Parathyroid adenoma (tissue), 2 donors: ENCODE data around the gene EAF1.

Source experiments
- H2AFZ ChIP-seq: fragments of 300-600 bp; sonication (generic); one replicate; pipeline ENCODE4 v1.7.0; 2017; ENCODE audit warnings: antibody characterized with exemption, mild to moderate bottlenecking
- H3K27ac ChIP-seq: fragments of 300-600 bp; sonication (generic); one replicate; pipeline ENCODE4 v1.7.0; 2017
- H3K27me3 ChIP-seq: fragments of 300-600 bp; sonication (generic); one replicate; pipeline ENCODE4 v1.7.0; 2017; ENCODE audit warnings: low read length; ENCODE audit not compliant: control insufficient read depth, insufficient read depth
- H3K36me3 ChIP-seq: fragments of 300-600 bp; sonication (generic); one replicate; pipeline ENCODE4 v1.7.0; 2017; ENCODE audit warnings: low read length; ENCODE audit not compliant: control insufficient read depth, insufficient read depth
- H3K4me1 ChIP-seq: fragments of 300-600 bp; sonication (generic); one replicate; pipeline ENCODE4 v1.7.0; 2017; ENCODE audit warnings: control low read depth
- H3K4me2 ChIP-seq: fragments of 300-600 bp; sonication (generic); one replicate; pipeline ENCODE4 v1.7.0; 2017; ENCODE audit warnings: low read length
- H3K4me3 ChIP-seq: fragments of 300-600 bp; sonication (generic); one replicate; pipeline ENCODE4 v1.7.0; 2017; ENCODE audit warnings: low read depth, low read length
- H3K79me2 ChIP-seq: fragments of 300-600 bp; sonication (generic); one replicate; pipeline ENCODE4 v1.7.0; 2017; ENCODE audit warnings: control low read depth
- H3K9ac ChIP-seq: fragments of 300-600 bp; sonication (generic); one replicate; pipeline ENCODE4 v1.7.0; 2017; ENCODE audit warnings: mild to moderate bottlenecking
- H3K9me3 ChIP-seq: fragments of 300-600 bp; sonication (generic); one replicate; pipeline ENCODE4 v1.7.0; 2017; ENCODE audit warnings: low read length; ENCODE audit not compliant: control insufficient read depth
- CTCF ChIP-seq: fragments of 300-600 bp; sonication (generic); IDR thresholded peaks from one replicate; pipeline ENCODE4 v1.7.0; 2017; ENCODE audit warnings: antibody characterized with exemption, mild to moderate bottlenecking
- donor health status: primary hyperparathyroidism.

Gene EAF1

DNA sequence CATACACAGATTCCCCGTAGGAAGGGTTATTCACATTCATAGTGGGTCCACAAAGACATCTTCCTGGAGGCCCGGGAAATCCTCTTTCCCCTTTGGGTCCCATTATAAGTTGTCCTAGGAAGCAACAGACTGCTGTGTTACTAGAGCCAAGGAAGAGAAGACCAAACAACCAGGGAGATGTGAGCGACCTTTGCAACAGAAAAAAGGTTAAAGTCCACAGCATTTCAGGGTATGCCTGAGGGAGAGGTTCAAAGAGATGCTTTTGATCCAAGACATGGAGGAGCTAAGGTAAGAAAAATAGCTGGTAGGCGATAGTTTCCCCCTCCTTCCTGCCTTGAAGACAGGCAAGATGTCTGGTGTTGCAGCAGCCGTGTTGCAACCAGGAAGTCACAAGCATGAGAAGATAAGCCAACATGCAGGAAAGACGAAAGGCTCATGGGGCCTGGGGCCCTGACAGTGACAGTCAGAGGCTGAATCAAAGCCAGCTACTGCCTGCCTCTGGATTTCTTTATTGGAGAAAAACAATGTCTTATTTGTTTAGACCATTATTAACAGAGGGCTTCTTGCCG lies 30.9 kb downstream of the EAF1 start:
- H3K27ac ChIP-seq, result no peak overlapping the region
- no peaks in the 10 kb centered on the region for H3K27me3 ChIP-seq
- no peak overlapping the region for H3K4me3 ChIP-seq
- H3K9ac ChIP-seq, result no peak overlapping the region
- H2AFZ ChIP-seq, result no peak overlapping the region
- H3K79me2 ChIP-seq, result no peaks in the 10 kb centered on the region
- H3K36me3 ChIP-seq, result no peaks in the 10 kb centered on the region
- no peaks in the 10 kb centered on the region for H3K4me1 ChIP-seq
- H3K4me2 ChIP-seq, result no peak overlapping the region
- no peak for TF ChIP-seq CTCF
- H3K9me3 ChIP-seq, result no peaks in the 10 kb centered on the region

- Histone ChIP-seq H3K4me2 (no peak overlapping the region), H3K27me3 (no peaks in the 10 kb centered on the region), H3K27ac (no peak overlapping the region), H3K79me2 (no peaks in the 10 kb centered on the region), H3K9me3 (no peaks in the 10 kb centered on the region), H3K4me3 (no peak overlapping the region), H3K4me1 (no peaks in the 10 kb centered on the region), H3K36me3 (no peaks in the 10 kb centered on the region), H3K9ac (no peak overlapping the region), H2AFZ (no peak overlapping the region)
- TF ChIP-seq CTCF, result no peak
Measured at GRCh38 chr3:15460891-15461531, 33.6 kb downstream of the EAF1 start.

GRCh38 chr3:15462451-15462850 lies 35.1 kb downstream of the EAF1 start:
- H3K79me2 ChIP-seq, result no peaks in the 10 kb centered on the region
- no peak for TF ChIP-seq CTCF
- no peak overlapping the region for H3K4me2 ChIP-seq
- no peak overlapping the region for H3K27ac ChIP-seq
- no peaks in the 10 kb centered on the region for H3K36me3 ChIP-seq
- H3K9me3 ChIP-seq, result no peaks in the 10 kb centered on the region
- H3K27me3 ChIP-seq, result no peaks in the 10 kb centered on the region
- H3K4me1 ChIP-seq, result no peaks in the 10 kb centered on the region
- H3K9ac ChIP-seq, result no peak overlapping the region
- no peak overlapping the region for H3K4me3 ChIP-seq
- no peak overlapping the region for H2AFZ ChIP-seq

GRCh38 chr3:15465876-15466585 lies 38.6 kb downstream of the EAF1 start:
- Histone ChIP-seq H3K9me3 (no peaks in the 10 kb centered on the region), H3K9ac (no peak overlapping the region), H2AFZ (no peak overlapping the region), H3K27ac (no peak overlapping the region), H3K79me2 (no peaks in the 10 kb centered on the region), H3K27me3 (no peaks in the 10 kb centered on the region), H3K36me3 (no peaks in the 10 kb centered on the region), H3K4me2 (no peak overlapping the region), H3K4me1 (no peaks in the 10 kb centered on the region), H3K4me3 (no peak overlapping the region)
- no peak for TF ChIP-seq CTCF
